A549 (cell line): Measurements from ENCODE around the gene FRMD4A. TPM values are rescaled to one million over a fixed set of nuclear protein-coding genes. Genes with fewer than 3 reads are reported as not detected.

Source experiments
- ATAC-seq, 2 experiments: fragments of 200-7000 bp in 1 of 2; fragments of >200 bp in 1 of 2; cut with Nextera tagmentation in 1 of 2; cut with Tn5 transposase in 1 of 2; 3 replicates each; pipeline versions ENCODE4 v1.8.0 to v1.9.1; 2018 to 2020; ENCODE audit warnings: mild to moderate bottlenecking in 1 of 2, moderate library complexity in 1 of 2
- CTCF ChIA-PET: fragments of 300-600 bp; sonication (Branson Sonifier 250); formaldehyde crosslinking; extraction: SDS; loops from one replicate; lab custom pipeline; 2021; ENCODE audit warnings: antibody characterized with exemption, inconsistent platforms; lab: Yijun Ruan, JAX
- POLR2A ChIA-PET: fragments of 350-600 bp; formaldehyde crosslinking; extraction: SDS; loops from one replicate; lab custom pipeline; 2021; ENCODE audit warnings: antibody characterized with exemption, inconsistent platforms; lab: Yijun Ruan, JAX
- DNase-seq, 2 experiments: peaks; one replicate each; pipeline versions ENCODE4 v3.0.0 to v3.0.0-alpha.2; 2011 to 2016; ENCODE audit warnings: low read depth in 1 of 2, low spot score in 1 of 2
- FAIRE-seq: peaks from 2 replicates; lab custom pipeline; 2011; peaks lifted over from hg19 to GRCh38; lab: Jason Lieb, UNC
- H3K27ac ChIP-seq, 2 experiments: fragments of >200 bp; sonication (Bioruptor Twin); formaldehyde crosslinking; 3 replicates each; pipeline ENCODE4 v1.5.1; 2016 to 2017
- H3K4me1 ChIP-seq: fragments of >200 bp; sonication (Bioruptor Twin); formaldehyde crosslinking; 3 replicates; pipeline ENCODE4 v1.6.1; 2016
- H3K4me2 ChIP-seq: fragments of >200 bp; sonication (Bioruptor Twin); formaldehyde crosslinking; 3 replicates; pipeline ENCODE4 v1.6.1; 2016
- H3K4me3 ChIP-seq: fragments of >200 bp; sonication (Bioruptor Twin); formaldehyde crosslinking; 3 replicates; pipeline ENCODE4 v1.5.1; 2016
- H3K9me3 ChIP-seq: fragments of >200 bp; sonication (Bioruptor Twin); formaldehyde crosslinking; 3 replicates; pipeline ENCODE4 v1.6.1; 2016
- BCL3 ChIP-seq: fragments of >200 bp; sonication (Bioruptor Twin); formaldehyde crosslinking; IDR thresholded peaks from 3 replicates; pipeline ENCODE4 v1.6.1; 2016
- CBX2 ChIP-seq: fragments of 200-600 bp; sonication (generic); IDR thresholded peaks from 2 replicates; pipeline ENCODE4 v1.6.1; 2016; ENCODE audit warnings: low read depth, mild to moderate bottlenecking, borderline replicate concordance
- CBX8 ChIP-seq: fragments of 200-600 bp; sonication (generic); IDR thresholded peaks from 2 replicates; pipeline ENCODE4 v1.6.1; 2016
- CEBPB ChIP-seq, 2 experiments: fragments of >200 bp in 1 of 2; sonication (Bioruptor Twin) in 1 of 2; formaldehyde crosslinking in 1 of 2; IDR thresholded peaks; 2 replicates each; pipeline ENCODE4 v1.6.1; 2012 to 2016
- CHD4 ChIP-seq: fragments of 200-600 bp; sonication (generic); IDR thresholded peaks from 2 replicates; pipeline ENCODE4 v1.6.1; 2016; ENCODE audit warnings: antibody characterized with exemption, mild to moderate bottlenecking, borderline replicate concordance
- EHMT2 ChIP-seq: fragments of 200-600 bp; sonication (generic); IDR thresholded peaks from 2 replicates; pipeline ENCODE4 v1.6.1; 2016; ENCODE audit warnings: antibody characterized with exemption, low read depth, mild to moderate bottlenecking, moderate library complexity
- HDAC2 ChIP-seq: fragments of 200-600 bp; sonication (generic); IDR thresholded peaks from 2 replicates; pipeline ENCODE4 v1.6.1; 2016
- HMGXB4 ChIP-seq: fragments of 250-450 bp; sonication (Bioruptor Pico); IDR thresholded peaks from 2 replicates; pipeline ENCODE4 v1.5.0; 2021; ENCODE audit warnings: mild to moderate bottlenecking, moderate library complexity, borderline replicate concordance
- HOXB13 ChIP-seq: fragments of 250-450 bp; sonication (Bioruptor Pico); IDR thresholded peaks from 2 replicates; pipeline ENCODE4 v1.5.0; 2020; ENCODE audit warnings: low read depth, mild to moderate bottlenecking, moderate library complexity
- KDM1A ChIP-seq: fragments of 200-600 bp; sonication (generic); IDR thresholded peaks from 2 replicates; pipeline ENCODE4 v1.6.1; 2016; ENCODE audit warnings: low read depth, mild to moderate bottlenecking
- MAFK ChIP-seq: fragments of 450-650 bp; IDR thresholded peaks from 2 replicates; pipeline ENCODE4 v1.6.1; 2014; ENCODE audit not compliant: partially characterized antibody
- MAX ChIP-seq: IDR thresholded peaks from 2 replicates; pipeline ENCODE4 v1.6.1; 2012
- NR3C1 ChIP-seq: fragments of >200 bp; sonication (Bioruptor Twin); formaldehyde crosslinking; IDR thresholded peaks from 3 replicates; pipeline ENCODE4 v1.6.1; 2017
- RAD21 ChIP-seq, 2 experiments: fragments of >200 bp in 1 of 2; sonication (Bioruptor Twin) in 1 of 2; formaldehyde crosslinking in 1 of 2; IDR thresholded peaks in 1 of 2; conservative IDR thresholded peaks in 1 of 2; 2 replicates in 1 of 2; 3 replicates in 1 of 2; pipeline ENCODE4 v1.6.1; 2012 to 2018; ENCODE audit warnings: inconsistent platforms in 1 of 2
- RARB ChIP-seq: fragments of 250-450 bp; sonication (Bioruptor Pico); IDR thresholded peaks from 2 replicates; pipeline ENCODE4 v1.8.0; 2021; ENCODE audit warnings: mild to moderate bottlenecking, moderate library complexity
- RCOR1 ChIP-seq: fragments of 150-350 bp; IDR thresholded peaks from 2 replicates; pipeline ENCODE4 v1.6.1; 2014; ENCODE audit warnings: antibody characterized with exemption, low read length, low read depth
- RFX5 ChIP-seq: fragments of 450-650 bp; IDR thresholded peaks from 2 replicates; pipeline ENCODE4 v1.7.1; 2014; ENCODE audit warnings: antibody characterized with exemption, mild to moderate bottlenecking, moderate library complexity
- TP53 ChIP-seq: fragments of 250-450 bp; sonication (Bioruptor Pico); IDR thresholded peaks from 2 replicates; pipeline ENCODE4 v1.5.0; 2021; ENCODE audit warnings: mild to moderate bottlenecking, moderate library complexity
- USF2 ChIP-seq: fragments of 450-650 bp; IDR thresholded peaks from 2 replicates; pipeline ENCODE4 v1.6.1; 2014; ENCODE audit warnings: antibody characterized with exemption
- ZFP36 ChIP-seq: fragments of 450-650 bp; IDR thresholded peaks from 2 replicates; pipeline ENCODE4 v1.6.1; 2014; ENCODE audit warnings: borderline replicate concordance; ENCODE audit not compliant: partially characterized antibody
- ZNF302 ChIP-seq: fragments of 250-450 bp; sonication (Bioruptor Pico); IDR thresholded peaks from 2 replicates; pipeline ENCODE4 v1.9.0; 2021; ENCODE audit warnings: inconsistent platforms, mild to moderate bottlenecking, moderate library complexity
- ZSCAN20 ChIP-seq: fragments of 250-450 bp; sonication (Bioruptor Pico); IDR thresholded peaks from 2 replicates; pipeline ENCODE4 v1.8.0; 2022; ENCODE audit warnings: mild to moderate bottlenecking, moderate library complexity
- WGBS: methylation state at CpG from one replicate; pipeline ENCODE4 v1.1.6; 2017; ENCODE audit errors: missing lambda C conversion rate; 5-methylcytosine and 5-hydroxymethylcytosine counted together
- polyA plus RNA-seq, 4 experiments: library from polyadenylated mRNA; depleted of rRNA in 3 of 4; stranded (reverse); fragments of >200 nt; fragmentation: RNase III in 1 of 4; extraction: RNeasy Plus Mini Kit Qiagen cat#74134 plus additional on column Dnase treatment in 1 of 4; gene quantifications; 2 replicates in 3 of 4; 3 replicates in 1 of 4; pipeline ENCODE4 v1.2.3, GENCODE V29; 2011 to 2017
- TF ChIP-seq, protein P1 (sequence below): fragments of 150-350 bp; IDR thresholded peaks from 2 replicates; pipeline ENCODE4 v1.6.1; 2014; ENCODE audit warnings: low read depth, mild to moderate bottlenecking, low read length

The FRMD4A gene
- polyA plus RNA-seq, 2 of the 4 experiments (the other 2 are of a cell fraction), result 2.5 to 4.7 TPM

DNA sequence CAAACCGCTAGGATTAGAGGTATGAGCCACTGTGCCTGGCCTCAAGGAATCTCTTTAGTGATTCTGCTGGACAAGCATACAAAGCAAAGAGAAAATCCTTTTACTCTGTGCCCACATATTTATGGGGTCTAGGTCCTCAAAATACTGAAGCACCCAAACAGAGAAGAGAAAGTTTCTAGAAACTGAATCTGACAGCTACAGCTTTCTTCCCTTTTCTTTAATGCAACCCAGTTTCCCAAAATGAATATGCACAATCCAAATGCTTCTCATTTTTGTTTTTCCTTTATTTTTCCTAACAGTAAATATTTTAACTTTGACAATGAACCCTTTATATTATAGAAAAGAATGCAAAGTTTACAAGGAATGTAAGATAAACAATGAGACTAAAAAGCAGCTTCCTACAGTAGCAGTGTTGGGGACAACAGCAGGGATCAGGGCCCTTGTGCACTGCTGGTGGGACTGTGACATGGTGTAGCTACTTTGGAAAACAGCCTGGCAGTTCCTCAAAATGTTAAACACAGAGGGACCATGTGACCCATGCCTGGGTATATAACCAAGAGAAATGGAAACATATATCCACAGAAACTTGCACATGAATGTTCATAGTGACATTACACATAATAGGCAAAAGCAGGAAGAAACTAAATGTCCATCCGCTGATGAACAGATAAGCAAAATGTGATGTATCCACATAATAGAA lies 418.8 kb downstream of the FRMD4A start:
- WGBS, result 75% methylated on average over 2 of the region's 2 CpGs
- Histone ChIP-seq H3K9me3 (no peaks in the 10 kb centered on the region), H3K27ac (no peak overlapping the region), H3K4me2 (no peak overlapping the region), H3K4me1 (no peaks in the 10 kb centered on the region), H3K4me3 (no peak overlapping the region)
- DNase-seq, result no peak
- FAIRE-seq, result no peak
- CTCF ChIA-PET, result no interaction called here
- TF ChIP-seq USF2 (no peak), RCOR1 (no peak), MAX (no peak), ZSCAN20 (CRISPR knock-in tag) (no peak), HOXB13 (no peak), CHD4 (no peak), NR3C1 (no peak), CBX2 (no peak), BCL3 (no peak), ZNF302 (no peak), RFX5 (no peak), RAD21 (conservative IDR thresholded peaks at IDR 0.05 in 1 of 2, IDR thresholded peaks at IDR 0.05 in 1 of 2) (no peak), MAFK (no peak), HMGXB4 (CRISPR knock-in tag) (no peak), CEBPB (IDR thresholded peaks at IDR 0.05) (no peak), EHMT2 (no peak), CBX8 (no peak), ZFP36 (no peak), KDM1A (no peak)
- TF ChIP-seq, protein P1, sequence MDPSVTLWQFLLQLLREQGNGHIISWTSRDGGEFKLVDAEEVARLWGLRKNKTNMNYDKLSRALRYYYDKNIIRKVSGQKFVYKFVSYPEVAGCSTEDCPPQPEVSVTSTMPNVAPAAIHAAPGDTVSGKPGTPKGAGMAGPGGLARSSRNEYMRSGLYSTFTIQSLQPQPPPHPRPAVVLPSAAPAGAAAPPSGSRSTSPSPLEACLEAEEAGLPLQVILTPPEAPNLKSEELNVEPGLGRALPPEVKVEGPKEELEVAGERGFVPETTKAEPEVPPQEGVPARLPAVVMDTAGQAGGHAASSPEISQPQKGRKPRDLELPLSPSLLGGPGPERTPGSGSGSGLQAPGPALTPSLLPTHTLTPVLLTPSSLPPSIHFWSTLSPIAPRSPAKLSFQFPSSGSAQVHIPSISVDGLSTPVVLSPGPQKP, result no peak
- no peak for ATAC-seq
- POLR2A ChIA-PET, result no interaction called here

DNA sequence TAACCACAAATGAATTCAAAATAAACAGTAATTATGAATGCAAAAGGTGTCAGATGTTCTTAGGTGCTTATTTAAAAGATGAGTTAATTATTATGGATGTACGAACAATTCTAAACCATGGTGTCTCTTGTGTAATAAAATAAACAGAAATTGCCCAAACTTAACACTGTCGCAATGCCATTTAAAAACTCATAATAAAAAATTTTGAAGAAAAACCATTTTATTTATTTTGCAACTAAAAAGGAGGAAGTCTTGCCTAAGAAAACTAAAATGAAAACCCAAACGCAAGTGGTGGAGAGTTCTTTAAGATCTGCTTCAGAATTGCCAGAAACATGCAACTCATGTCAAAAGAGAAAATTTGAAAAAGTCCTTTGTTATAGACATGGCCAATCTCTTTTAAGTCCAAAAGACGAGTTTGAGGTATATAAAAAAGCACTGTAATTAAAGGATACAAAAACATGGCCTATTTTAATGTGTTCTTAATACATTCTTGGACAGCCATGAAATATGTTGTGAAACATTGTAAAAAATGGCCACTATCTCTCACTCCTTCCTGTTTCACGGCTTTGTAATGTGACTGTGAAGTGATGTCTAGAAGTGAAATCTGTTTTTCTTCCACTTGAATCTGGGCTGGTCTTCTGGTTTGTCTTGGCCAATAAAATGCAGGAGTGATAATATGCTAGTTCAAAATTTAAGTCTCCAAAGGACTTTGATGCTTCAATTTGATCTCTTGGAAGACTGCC lies 421.0 kb downstream of the FRMD4A start:
- ATAC-seq (no peak), FAIRE-seq (no peak)
- 44% methylated on average over 5 of the region's 5 CpGs for WGBS
- no peaks in the 10 kb centered on the region for H3K9me3 ChIP-seq
- POLR2A ChIA-PET, result no interaction called here
- TF ChIP-seq HMGXB4 (CRISPR knock-in tag) (no peak), HDAC2 (no peak), BCL3 (no peak), RARB (CRISPR knock-in tag) (no peak), TP53 (CRISPR knock-in tag) (no peak), RAD21 (conservative IDR thresholded peaks at IDR 0.05 in 1 of 2, IDR thresholded peaks at IDR 0.05 in 1 of 2) (no peak)
- TF ChIP-seq, all 56 proteins: peak for 0
- Histone ChIP-seq H3K4me3 (no peak overlapping the region), H3K4me1 (no peaks in the 10 kb centered on the region), H3K4me2 (no peak overlapping the region), H3K27ac (no peak overlapping the region)
- no peak for DNase-seq
- CTCF ChIA-PET, result no interaction called here
